Endothelial cell of umbilical vein (primary cell): ENCODE measurements around the gene DIP2B.

Experiments used
- CTCF ChIP-seq, 2 donors: IDR thresholded peaks; 1 replicate in 1 of 2; 2 replicates in 1 of 2; pipeline ENCODE4 v1.5.1; 2011; ENCODE audit warnings: low read length in 2 of 2, mild to moderate bottlenecking in 2 of 2, moderate library complexity in 2 of 2, control low read depth in 1 of 2, inconsistent platforms in 1 of 2, low read depth in 1 of 2; ENCODE audit not compliant: insufficient read depth in 1 of 2; ENCODE audit errors: extremely low read depth in 1 of 2
- EZH2 ChIP-seq: IDR thresholded peaks from 2 replicates; pipeline ENCODE4 v1.6.1; 2012; ENCODE audit warnings: borderline replicate concordance, low read depth, mild to moderate bottlenecking, moderate library complexity, low read length, inconsistent platforms; ENCODE audit not compliant: severe bottlenecking
- FOS ChIP-seq: IDR thresholded peaks from 2 replicates; pipeline ENCODE4 v1.6.1; 2011; ENCODE audit warnings: mild to moderate bottlenecking, low read length, moderate library complexity, borderline replicate concordance; ENCODE audit not compliant: insufficient read depth
- GATA2 ChIP-seq: IDR thresholded peaks from 2 replicates; pipeline ENCODE4 v1.7.0; 2011; ENCODE audit warnings: low read depth, mild to moderate bottlenecking, moderate library complexity, mixed read lengths, low read length; ENCODE audit not compliant: insufficient read length, insufficient read depth
- MAX ChIP-seq: IDR thresholded peaks from 2 replicates; pipeline ENCODE4 v1.6.1; 2011; ENCODE audit not compliant: insufficient read depth, insufficient read length
- MYC ChIP-seq: IDR thresholded peaks from one replicate; pipeline ENCODE4 v1.6.1; 2011; ENCODE audit warnings: mild to moderate bottlenecking, low read depth, low read length
- POLR2A ChIP-seq: IDR thresholded peaks from 2 replicates; pipeline ENCODE4 v1.6.1; 2012; ENCODE audit warnings: low read depth, mild to moderate bottlenecking, control low read depth, low read length
- POLR2AphosphoS5 ChIP-seq: IDR thresholded peaks from 2 replicates; pipeline ENCODE4 v1.6.1; 2012; ENCODE audit warnings: low read depth, mild to moderate bottlenecking, control low read depth, low read length, moderate library complexity; ENCODE audit not compliant: insufficient read depth

- no peak for TF ChIP-seq CTCF (IDR thresholded peaks at IDR 0.05; ENCODE audit: extremely low read depth in 1 of 2, insufficient read depth in 1 of 2, low read depth in 1 of 2, low read length in 2 of 2)
- TF ChIP-seq POLR2AphosphoS5 = no peak
- TF ChIP-seq EZH2 = no peak
- TF ChIP-seq GATA2 = no peak
- TF ChIP-seq MAX = no peak
- TF ChIP-seq FOS = no peak
- TF ChIP-seq POLR2A = no peak
- no peak for TF ChIP-seq MYC
Measured at GRCh38 chr12:50635364-50635763, 130.6 kb downstream of the DIP2B start.
